PC-9 (cell line): ENCODE data around the gene USP22.

ENCODE experiments used
- EZH2 ChIP-seq: fragments of 200-600 bp; sonication (generic); IDR thresholded peaks from 2 replicates; pipeline ENCODE4 v1.8.0; 2017; ENCODE audit warnings: antibody characterized with exemption, low read depth
- TF ChIP-seq, protein P1 (sequence below): fragments of 200-600 bp; sonication (generic); conservative IDR thresholded peaks from 2 replicates; pipeline ENCODE4 v1.6.1; 2017; ENCODE audit warnings: mixed run types, antibody characterized with exemption, mild to moderate bottlenecking, moderate library complexity

GRCh38 chr17:20995164-20995872, 47.5 kb downstream of the USP22 start:
- TF ChIP-seq, protein P1, sequence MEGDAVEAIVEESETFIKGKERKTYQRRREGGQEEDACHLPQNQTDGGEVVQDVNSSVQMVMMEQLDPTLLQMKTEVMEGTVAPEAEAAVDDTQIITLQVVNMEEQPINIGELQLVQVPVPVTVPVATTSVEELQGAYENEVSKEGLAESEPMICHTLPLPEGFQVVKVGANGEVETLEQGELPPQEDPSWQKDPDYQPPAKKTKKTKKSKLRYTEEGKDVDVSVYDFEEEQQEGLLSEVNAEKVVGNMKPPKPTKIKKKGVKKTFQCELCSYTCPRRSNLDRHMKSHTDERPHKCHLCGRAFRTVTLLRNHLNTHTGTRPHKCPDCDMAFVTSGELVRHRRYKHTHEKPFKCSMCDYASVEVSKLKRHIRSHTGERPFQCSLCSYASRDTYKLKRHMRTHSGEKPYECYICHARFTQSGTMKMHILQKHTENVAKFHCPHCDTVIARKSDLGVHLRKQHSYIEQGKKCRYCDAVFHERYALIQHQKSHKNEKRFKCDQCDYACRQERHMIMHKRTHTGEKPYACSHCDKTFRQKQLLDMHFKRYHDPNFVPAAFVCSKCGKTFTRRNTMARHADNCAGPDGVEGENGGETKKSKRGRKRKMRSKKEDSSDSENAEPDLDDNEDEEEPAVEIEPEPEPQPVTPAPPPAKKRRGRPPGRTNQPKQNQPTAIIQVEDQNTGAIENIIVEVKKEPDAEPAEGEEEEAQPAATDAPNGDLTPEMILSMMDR = no peak
- TF ChIP-seq EZH2 = no peak
